ENCODE measurements around the gene RNF224.

The RNF224 gene

GRCh38 chr9:137206602-137207001 is 20.7 kb upstream of the RNF224 start:
- CTCF ChIA-PET = interaction anchor here (0.7 to 2.4 kb wide), 7 partner anchors 9 to 177 kb away, joined by 3 to 12 read pairs (median 3); partner anchors contain the start of genes RNF224 and SSNA1
- no peak for TF ChIP-seq CTCF (IDR thresholded peaks at IDR 0.05; ENCODE audit: insufficient read depth, low read length, missing control alignments)
- DNase-seq (ENCODE audit: low read depth, low spot score) = no peak
- POLR2A ChIA-PET = interaction anchor here (2.5 kb wide), 1 partner anchor 34 kb away, joined by 9 read pairs; the partner anchor contains the start of gene TUBB4B
- peak overlapping the region; percentile 94 for H3K4me3 ChIP-seq (ENCODE audit: low read depth, low read length)

DNA sequence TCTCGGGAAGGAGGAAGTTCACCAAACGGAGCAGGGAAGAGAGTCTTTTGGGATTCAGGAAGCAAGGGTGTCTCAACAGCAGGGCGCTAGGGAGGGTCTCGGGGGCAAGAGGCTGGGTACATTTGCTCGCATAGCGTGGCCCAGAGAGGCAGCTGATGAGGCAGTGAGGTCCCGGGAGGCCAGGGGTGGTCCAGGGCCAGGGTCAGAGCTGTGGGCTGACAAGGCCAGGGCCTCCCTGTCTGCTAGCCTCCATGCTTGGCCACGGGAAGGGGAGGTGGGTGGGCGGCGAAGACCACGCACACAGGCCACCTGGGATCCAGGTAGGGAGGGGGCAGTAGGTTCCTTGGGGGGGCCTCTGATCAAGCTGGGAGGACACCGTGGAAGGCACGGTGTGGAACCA is 15.8 kb upstream of the RNF224 start:
- TF ChIP-seq CTCF (IDR thresholded peaks at IDR 0.05; ENCODE audit: insufficient read depth, low read length, missing control alignments) = no peak
- CTCF ChIA-PET = no interaction called here
- POLR2A ChIA-PET = no interaction called here
- no peak for DNase-seq (ENCODE audit: low read depth, low spot score)
- no peak overlapping the region for H3K4me3 ChIP-seq (ENCODE audit: low read depth, low read length)

DNA sequence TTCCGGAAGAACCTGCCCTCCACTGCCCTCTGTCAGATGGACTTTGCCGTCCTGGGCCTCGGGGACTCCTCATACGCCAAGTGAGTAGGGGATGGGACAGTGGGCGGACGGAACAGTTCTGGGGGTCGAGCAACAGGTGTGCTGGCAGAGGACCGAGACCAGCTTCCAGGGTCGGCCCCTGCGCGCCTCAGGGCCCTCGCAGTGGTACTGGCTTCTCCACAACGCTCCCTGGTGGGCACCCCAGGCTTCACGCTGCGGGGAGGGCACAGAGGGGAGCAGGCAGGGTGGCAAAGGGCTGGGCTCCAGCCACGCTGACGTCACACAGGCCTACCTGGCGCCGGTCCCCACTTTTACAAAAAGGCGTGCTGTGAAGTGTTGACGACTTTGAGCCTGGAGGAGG is 14.8 kb upstream of the RNF224 start:
- CTCF ChIA-PET = interaction anchor here (1.3 kb wide), 1 partner anchor 8 kb away, joined by 3 read pairs; no protein-coding TSS in a partner anchor
- no peak for TF ChIP-seq CTCF (IDR thresholded peaks at IDR 0.05; ENCODE audit: insufficient read depth, low read length, missing control alignments)
- no peak for DNase-seq (ENCODE audit: low read depth, low spot score)
- POLR2A ChIA-PET = interaction anchor here (2.8 kb wide), 1 partner anchor 10 kb away, joined by 12 read pairs; the partner anchor contains the start of gene RNF208
- no peak overlapping the region for H3K4me3 ChIP-seq (ENCODE audit: low read depth, low read length)

GRCh38 chr9:137213160-137214060 is 13.9 kb upstream of the RNF224 start:
- TF ChIP-seq CTCF (IDR thresholded peaks at IDR 0.05; ENCODE audit: insufficient read depth, low read length, missing control alignments) = no peak
- CTCF ChIA-PET = interaction anchor here (0.7 to 1.3 kb wide), 2 partner anchors 9 kb away, joined by 3 read pairs; no protein-coding TSS in a partner anchor
- POLR2A ChIA-PET = interaction anchor here (2.8 kb wide), 1 partner anchor 9 kb away, joined by 12 read pairs; the partner anchor contains the start of gene RNF208

DNA sequence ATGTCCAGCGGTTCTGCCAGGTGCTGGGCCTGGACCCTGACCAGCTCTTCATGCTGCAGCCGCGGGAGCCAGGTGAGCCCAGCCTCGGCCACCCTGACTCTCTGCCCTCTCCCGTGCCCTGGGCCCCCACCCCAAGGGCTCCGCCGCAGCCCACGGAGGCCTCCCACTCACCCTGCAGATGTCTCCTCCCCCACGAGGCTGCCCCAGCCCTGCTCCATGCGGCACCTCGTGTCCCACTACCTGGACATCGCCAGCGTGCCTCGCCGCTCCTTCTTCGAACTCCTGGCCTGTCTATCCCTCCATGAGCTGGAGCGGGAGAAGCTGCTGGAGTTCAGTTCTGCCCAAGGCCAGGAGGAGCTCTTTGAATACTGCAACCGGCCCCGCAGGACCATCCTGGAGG is 12.7 kb upstream of the RNF224 start:
- DNase-seq (ENCODE audit: low read depth, low spot score) = no peak
- no peak for TF ChIP-seq CTCF (IDR thresholded peaks at IDR 0.05; ENCODE audit: insufficient read depth, low read length, missing control alignments)
- POLR2A ChIA-PET = interaction anchor here (0.8 to 2.8 kb wide), 2 partner anchors 8 to 9 kb away, joined by 3 to 12 read pairs; partner anchors contain the start of gene RNF208
- no peak overlapping the region for H3K4me3 ChIP-seq (ENCODE audit: low read depth, low read length)
- CTCF ChIA-PET = no interaction called here

More at GRCh38 chr9:137213160-137214060, 13.9 kb upstream of the RNF224 start:
- no peak overlapping the region for H3K4me3 ChIP-seq (ENCODE audit: low read depth, low read length)
- DNase-seq (ENCODE audit: low read depth, low spot score) = no peak
